Measurements from ENCODE around the gene BMPR1A. TPM values are rescaled to one million over a fixed set of nuclear protein-coding genes. Genes with fewer than 3 reads are reported as not detected.

Gene BMPR1A
- total RNA-seq, 1 donor from 2014 or later: 11.8 TPM

DNA sequence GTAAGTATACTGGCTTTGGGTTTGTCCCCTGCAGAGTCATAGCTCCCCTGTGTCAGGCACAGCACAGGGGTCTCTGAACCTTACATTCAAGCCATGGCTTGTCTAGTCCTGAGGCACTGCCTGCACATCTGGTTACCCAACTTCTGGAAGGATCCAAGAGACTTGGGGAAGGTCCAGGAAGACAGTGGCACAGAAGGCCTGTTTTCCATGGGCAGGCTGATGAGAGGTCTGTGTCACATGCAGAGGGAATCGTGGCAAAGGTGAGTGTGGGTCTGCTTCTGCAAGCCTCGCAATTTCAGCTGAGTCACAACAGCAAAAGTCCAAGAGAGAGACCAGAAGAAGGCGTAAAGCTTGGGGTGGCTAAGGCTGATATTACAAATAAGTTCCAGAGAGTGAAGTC lies 28.4 kb upstream of the BMPR1A start:
- H3K4me1 Mint-ChIP-seq: peaks cover 4% of the 10 kb centered on the region
- POLR2A ChIA-PET: no interaction called here

DNA sequence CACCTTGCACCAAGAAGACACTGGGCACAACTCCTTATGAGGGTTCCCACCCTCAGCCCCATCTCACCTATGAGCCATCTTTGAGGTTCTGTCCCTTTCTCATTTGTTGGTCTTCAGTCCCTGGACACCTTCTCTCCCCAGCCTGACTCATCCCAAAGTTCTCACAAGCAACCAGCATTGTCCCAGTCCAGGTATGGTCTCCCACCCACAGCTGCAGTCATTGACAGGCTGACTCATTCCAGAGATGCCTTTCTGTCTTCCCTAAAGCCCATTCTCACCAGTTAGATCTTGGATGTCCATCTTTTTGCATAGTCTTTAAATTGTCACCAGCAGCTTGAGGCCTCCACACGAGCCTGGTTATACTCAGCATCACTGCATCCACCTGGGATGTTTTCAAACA lies 26.7 kb upstream of the BMPR1A start:
- DNase-seq (no peak), ATAC-seq (ENCODE audit: low read depth) (no peak)
- H3K27me3 Mint-ChIP-seq: peaks cover 20% of the 10 kb centered on the region
- H3K9me3 Mint-ChIP-seq: no peaks in the 10 kb centered on the region
- TF ChIP-seq, protein P1, sequence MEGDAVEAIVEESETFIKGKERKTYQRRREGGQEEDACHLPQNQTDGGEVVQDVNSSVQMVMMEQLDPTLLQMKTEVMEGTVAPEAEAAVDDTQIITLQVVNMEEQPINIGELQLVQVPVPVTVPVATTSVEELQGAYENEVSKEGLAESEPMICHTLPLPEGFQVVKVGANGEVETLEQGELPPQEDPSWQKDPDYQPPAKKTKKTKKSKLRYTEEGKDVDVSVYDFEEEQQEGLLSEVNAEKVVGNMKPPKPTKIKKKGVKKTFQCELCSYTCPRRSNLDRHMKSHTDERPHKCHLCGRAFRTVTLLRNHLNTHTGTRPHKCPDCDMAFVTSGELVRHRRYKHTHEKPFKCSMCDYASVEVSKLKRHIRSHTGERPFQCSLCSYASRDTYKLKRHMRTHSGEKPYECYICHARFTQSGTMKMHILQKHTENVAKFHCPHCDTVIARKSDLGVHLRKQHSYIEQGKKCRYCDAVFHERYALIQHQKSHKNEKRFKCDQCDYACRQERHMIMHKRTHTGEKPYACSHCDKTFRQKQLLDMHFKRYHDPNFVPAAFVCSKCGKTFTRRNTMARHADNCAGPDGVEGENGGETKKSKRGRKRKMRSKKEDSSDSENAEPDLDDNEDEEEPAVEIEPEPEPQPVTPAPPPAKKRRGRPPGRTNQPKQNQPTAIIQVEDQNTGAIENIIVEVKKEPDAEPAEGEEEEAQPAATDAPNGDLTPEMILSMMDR (IDR thresholded peaks at IDR 0.05): no peak
- H3K36me3 Mint-ChIP-seq (ENCODE audit: low read depth): no peaks in the 10 kb centered on the region
- H3K4me1 Mint-ChIP-seq: no peaks in the 10 kb centered on the region
- H3K27ac Mint-ChIP-seq: no peak overlapping the region
- intact Hi-C loops (cut with micrococcal nuclease): no loop called here
- POLR2A ChIA-PET: interaction anchor here (0.6 kb wide), 1 partner anchor 241 kb away, joined by 3 read pairs; no protein-coding TSS in a partner anchor
- H3K4me3 Mint-ChIP-seq: no peak overlapping the region
- CTCF ChIA-PET: no interaction called here

More for the DNA sequence above, 28.4 kb upstream of the BMPR1A start:
- H3K27ac Mint-ChIP-seq: no peak overlapping the region
- H3K27me3 Mint-ChIP-seq: peaks cover 20% of the 10 kb centered on the region
- CTCF ChIA-PET: no interaction called here
- no peaks in the 10 kb centered on the region for H3K9me3 Mint-ChIP-seq
- no peaks in the 10 kb centered on the region for H3K36me3 Mint-ChIP-seq (ENCODE audit: low read depth)
- intact Hi-C loops (cut with micrococcal nuclease): no loop called here
- DNase-seq (no peak), ATAC-seq (ENCODE audit: low read depth) (no peak)
- H3K4me3 Mint-ChIP-seq: no peak overlapping the region
- TF ChIP-seq, protein P1 (IDR thresholded peaks at IDR 0.05): no peak

DNA sequence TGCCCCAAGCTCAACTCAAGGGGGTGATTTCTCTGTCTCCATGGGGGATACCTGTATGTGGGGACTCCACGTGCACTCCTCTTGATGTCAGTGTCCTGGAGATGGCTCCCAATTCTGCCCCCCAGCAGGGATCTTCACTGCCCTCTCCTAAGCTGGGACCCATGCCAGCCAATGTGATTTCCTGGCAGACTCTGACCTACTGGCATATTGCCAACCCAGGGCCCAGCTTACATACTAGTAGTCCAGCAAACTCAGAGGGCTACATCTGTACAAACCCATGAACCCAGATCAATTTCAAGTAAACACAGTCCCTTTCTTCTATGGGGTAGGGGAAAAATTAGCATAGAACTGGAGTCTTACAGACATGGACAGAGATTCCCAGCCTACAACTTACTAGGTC lies 26.2 kb upstream of the BMPR1A start:
- ATAC-seq (ENCODE audit: low read depth) (no peak), DNase-seq (no peak)
- H3K27me3 Mint-ChIP-seq: peaks cover 20% of the 10 kb centered on the region
- H3K4me3 Mint-ChIP-seq: no peak overlapping the region
- intact Hi-C loops (cut with micrococcal nuclease): no loop called here
- TF ChIP-seq, protein P1 (IDR thresholded peaks at IDR 0.05): no peak
- H3K27ac Mint-ChIP-seq: no peak overlapping the region
- no peaks in the 10 kb centered on the region for H3K36me3 Mint-ChIP-seq (ENCODE audit: low read depth)
- no peaks in the 10 kb centered on the region for H3K9me3 Mint-ChIP-seq
- CTCF ChIA-PET: no interaction called here
- no peaks in the 10 kb centered on the region for H3K4me1 Mint-ChIP-seq
- POLR2A ChIA-PET: no interaction called here

DNA sequence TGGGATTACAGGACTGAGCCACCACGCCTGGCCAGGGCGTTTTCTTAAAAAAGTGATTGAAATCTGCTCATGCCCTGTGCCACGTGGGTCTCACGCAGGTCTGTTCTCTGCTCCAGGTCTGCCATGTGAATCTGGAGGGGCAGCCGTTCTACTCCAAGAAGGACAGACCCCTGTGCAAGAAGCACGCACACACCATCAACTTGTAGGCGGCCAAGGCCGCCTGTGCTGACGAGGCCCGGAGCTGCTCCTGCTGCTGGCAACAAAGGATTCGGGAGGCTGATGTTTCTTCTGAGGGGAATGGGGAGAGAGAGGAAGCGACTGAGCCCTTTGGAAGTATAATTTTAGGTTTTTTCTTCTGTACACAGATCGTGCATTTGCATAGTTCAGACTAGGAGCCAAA lies 23.6 kb upstream of the BMPR1A start:
- intact Hi-C loops (cut with micrococcal nuclease): no loop called here
- no peaks in the 10 kb centered on the region for H3K4me1 Mint-ChIP-seq
- TF ChIP-seq, protein P1 (IDR thresholded peaks at IDR 0.05): no peak
- H3K36me3 Mint-ChIP-seq (ENCODE audit: low read depth): no peaks in the 10 kb centered on the region
- no peak overlapping the region for H3K4me3 Mint-ChIP-seq
- ATAC-seq (ENCODE audit: low read depth) (no peak), DNase-seq (no peak)
- POLR2A ChIA-PET: no interaction called here
- H3K9me3 Mint-ChIP-seq: no peaks in the 10 kb centered on the region
- no peak overlapping the region for H3K27ac Mint-ChIP-seq
- CTCF ChIA-PET: no interaction called here
- peaks cover 16% of the 10 kb centered on the region for H3K27me3 Mint-ChIP-seq

DNA sequence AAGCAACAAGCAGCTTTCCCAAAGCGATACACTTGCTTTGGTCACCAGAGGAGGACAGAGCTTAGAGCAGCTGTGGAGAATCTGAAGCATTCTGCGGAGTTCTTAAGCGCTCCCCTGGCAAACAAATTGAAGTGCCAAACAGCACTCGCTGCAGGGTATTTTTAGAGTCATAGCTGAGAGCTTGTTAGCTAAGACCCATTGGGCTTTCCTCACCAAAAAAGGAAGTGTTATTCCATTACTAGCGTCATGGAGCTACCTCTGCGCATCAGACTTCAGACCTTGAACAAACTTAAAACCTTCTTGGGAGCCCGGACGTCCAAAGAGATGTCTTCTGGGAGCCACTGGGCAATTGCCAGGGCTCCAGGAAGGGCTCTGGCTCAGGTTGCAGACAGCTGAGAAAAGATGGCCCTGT lies 23.2 kb upstream of the BMPR1A start:
- CTCF ChIA-PET: no interaction called here
- no peak overlapping the region for H3K27ac Mint-ChIP-seq
- H3K36me3 Mint-ChIP-seq (ENCODE audit: low read depth): no peaks in the 10 kb centered on the region
- POLR2A ChIA-PET: interaction anchor here (1.0 kb wide), 1 partner anchor 21 kb away, joined by 3 read pairs; no protein-coding TSS in a partner anchor
- TF ChIP-seq, protein P1 (IDR thresholded peaks at IDR 0.05): no peak
- no peak overlapping the region for H3K4me3 Mint-ChIP-seq
- no peaks in the 10 kb centered on the region for H3K4me1 Mint-ChIP-seq
- ATAC-seq (ENCODE audit: low read depth) (no peak), DNase-seq (no peak)
- H3K9me3 Mint-ChIP-seq: no peaks in the 10 kb centered on the region
- intact Hi-C loops (cut with micrococcal nuclease): no loop called here
- peaks cover 13% of the 10 kb centered on the region for H3K27me3 Mint-ChIP-seq

Measured in activated B cell treated with CpG ODN at 0.5 μM for 24 hours (primary cell).